Activated T-cell treated with anti-CD3 and anti-CD28 coated beads, Interleukin-2, amount 50 U/mL, for 4 hours (primary cell): Measurements from ENCODE around the gene ADIRF. TPM values are rescaled to one million over a fixed set of nuclear protein-coding genes. Genes with fewer than 3 reads are reported as not detected.
A peak's percentile ranks its signal among the peaks of the same experiment; 100 is the strongest.

ENCODE experiments used
- ATAC-seq, 2 donors: fragments of 200-7000 bp; cut with Tn5 transposase; one replicate each; pipeline ENCODE4 v1.10.0; 2021
- DNase-seq: peaks from one replicate; pipeline ENCODE4 v3.0.0-alpha.2; 2020
- H3K27me3 Mint-ChIP-seq: one replicate; pipeline ENCODE4 v1.8.0; 2021; ENCODE audit warnings: low read depth, mixed read lengths
- H3K36me3 Mint-ChIP-seq: one replicate; pipeline ENCODE4 v1.8.0; 2022; ENCODE audit warnings: mixed read lengths; ENCODE audit not compliant: insufficient read depth
- H3K4me1 Mint-ChIP-seq: one replicate; pipeline ENCODE4 v1.8.0; 2021; ENCODE audit warnings: low read depth, mixed read lengths
- H3K4me3 Mint-ChIP-seq: one replicate; pipeline ENCODE4 v1.8.0; 2021; ENCODE audit warnings: mild to moderate bottlenecking, moderate library complexity, mixed read lengths
- H3K9me3 Mint-ChIP-seq: one replicate; pipeline ENCODE4 v1.8.0; 2021; ENCODE audit warnings: mixed read lengths
- total RNA-seq, 3 donors: library from RNA; stranded (reverse); gene quantifications; one replicate each; pipeline ENCODE4 v1.2.1, GENCODE V29; 2021

Gene ADIRF
- total RNA-seq, 3 donors from 2014 or later, result 0.48 TPM; not detected in 2

GRCh38 chr10:86953747-86954680, 14.3 kb upstream of the ADIRF start:
- Mint-ChIP-seq H3K27me3 (no peaks in the 10 kb centered on the region), H3K36me3 (peaks cover 2% of the 10 kb centered on the region), H3K9me3 (peaks cover 12% of the 10 kb centered on the region), H3K4me1 (peaks cover 18% of the 10 kb centered on the region), H3K4me3 (no peak overlapping the region)
- ATAC-seq, result no peak
- DNase-seq, result no peak

DNA sequence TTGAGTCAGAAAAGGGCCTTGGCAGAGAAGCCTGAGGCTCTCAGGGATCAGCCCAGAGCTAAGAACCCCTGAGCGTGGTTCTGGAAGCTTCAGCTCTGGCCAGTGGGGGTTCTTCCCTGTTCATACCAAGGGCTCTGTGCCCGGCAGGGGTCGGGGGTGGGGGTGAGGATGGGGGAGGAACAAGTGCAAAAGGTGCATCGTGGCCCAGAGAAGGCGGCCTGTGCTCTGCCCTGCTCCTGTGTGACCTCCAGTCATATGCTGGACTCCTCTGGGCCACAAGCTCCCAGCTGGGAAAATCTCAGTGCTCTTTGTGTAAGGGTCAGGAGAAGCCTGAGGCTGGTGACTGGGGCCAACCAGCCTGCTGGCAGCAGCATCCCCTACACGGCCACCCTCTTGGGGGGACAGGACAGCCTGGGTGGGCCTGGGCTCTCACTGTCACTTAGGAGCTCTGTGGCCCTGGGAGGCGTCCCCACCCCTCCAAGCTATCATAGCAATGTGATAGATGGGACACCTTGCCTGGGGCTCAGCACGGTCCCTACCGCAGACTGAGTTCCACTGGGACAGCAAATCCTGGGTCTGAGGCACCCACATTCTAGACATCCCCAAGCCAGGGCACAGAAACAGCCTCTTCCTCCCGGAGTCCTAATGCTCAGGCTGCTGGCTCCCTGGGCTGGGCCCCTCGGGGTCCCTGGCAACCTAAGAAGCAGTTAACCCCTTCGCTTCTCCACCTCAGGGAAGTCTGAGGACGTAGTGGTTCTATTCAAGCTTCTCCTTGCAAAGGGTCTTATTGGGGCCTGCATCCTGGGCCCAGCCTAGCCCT, 13.4 kb upstream of the ADIRF start:
- H3K9me3 Mint-ChIP-seq, result peaks cover 12% of the 10 kb centered on the region
- peaks cover 11% of the 10 kb centered on the region for H3K4me1 Mint-ChIP-seq
- ATAC-seq, result no peak
- no peaks in the 10 kb centered on the region for H3K27me3 Mint-ChIP-seq
- no peak overlapping the region for H3K4me3 Mint-ChIP-seq
- DNase-seq, result no peak
- H3K36me3 Mint-ChIP-seq, result peaks cover 2% of the 10 kb centered on the region

DNA sequence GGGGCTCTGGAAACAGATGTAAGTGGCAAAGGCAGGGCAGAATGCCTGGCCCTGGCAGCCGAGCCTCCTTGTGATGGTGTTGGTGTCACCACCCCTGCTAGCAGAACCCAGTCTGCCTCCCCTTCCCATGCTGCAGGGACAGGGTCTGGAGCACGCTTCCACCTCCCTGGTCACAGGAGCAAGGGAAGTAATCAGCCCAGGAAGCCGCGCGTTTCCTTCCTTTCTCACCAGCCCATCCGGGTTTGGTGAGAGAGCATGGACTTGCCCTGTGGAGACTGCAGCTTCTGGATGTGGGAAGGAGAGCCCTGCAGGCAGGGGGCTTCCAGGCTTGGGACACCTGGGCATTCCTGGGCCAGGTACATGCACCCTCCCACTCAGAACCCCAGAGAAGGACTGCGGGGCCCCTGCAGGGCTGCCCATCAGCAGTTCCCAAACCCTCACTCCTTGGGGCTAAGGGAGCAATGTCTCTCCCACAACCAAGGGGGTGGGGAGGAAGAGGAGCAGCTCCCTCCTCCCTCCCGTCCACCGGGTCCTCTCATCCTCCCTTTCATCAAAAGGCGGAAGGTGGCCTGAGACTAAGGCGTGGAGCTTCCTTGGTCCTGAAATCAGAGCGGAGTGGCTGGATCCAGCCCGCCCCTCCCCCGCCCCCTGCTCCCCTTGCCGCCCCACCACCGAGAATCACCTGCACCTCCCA, 12.6 kb upstream of the ADIRF start:
- no peak overlapping the region for H3K4me3 Mint-ChIP-seq
- ATAC-seq (no peak), DNase-seq (no peak)
- no peaks in the 10 kb centered on the region for H3K27me3 Mint-ChIP-seq
- peaks cover 12% of the 10 kb centered on the region for H3K9me3 Mint-ChIP-seq
- H3K36me3 Mint-ChIP-seq, result peaks cover 2% of the 10 kb centered on the region
- peaks cover 9% of the 10 kb centered on the region for H3K4me1 Mint-ChIP-seq

DNA sequence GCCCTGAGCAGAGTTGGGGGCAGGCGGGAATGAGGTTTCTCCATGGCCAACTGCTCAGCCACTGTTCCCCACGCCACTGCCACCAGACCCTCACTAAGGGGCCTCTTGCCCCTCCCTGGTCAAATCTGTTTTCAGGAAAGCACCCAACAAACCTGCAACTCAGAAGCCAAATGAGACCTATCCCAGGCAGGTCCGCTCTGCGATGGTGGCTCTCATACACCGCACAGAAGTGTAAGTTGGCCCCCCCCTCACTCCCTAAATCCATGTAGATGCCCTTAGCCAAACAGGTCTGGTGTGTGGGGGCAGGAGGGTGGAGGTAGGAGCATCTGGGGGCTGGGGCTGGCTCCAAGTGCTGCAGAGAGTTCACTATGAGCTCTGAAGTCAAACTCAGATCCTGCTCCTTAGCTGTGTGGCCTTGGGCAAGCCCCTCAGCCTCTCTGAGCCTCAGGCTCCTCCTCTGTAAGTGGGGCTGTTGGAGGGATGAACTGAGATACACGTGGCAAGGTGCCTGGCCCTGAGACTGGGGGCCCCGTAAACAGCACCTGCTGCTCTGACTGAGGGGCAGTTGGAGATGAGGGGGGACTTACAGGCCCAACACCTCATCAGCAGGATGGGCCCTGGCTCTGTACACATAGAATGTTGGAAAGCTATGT, 12.0 kb upstream of the ADIRF start:
- Mint-ChIP-seq H3K4me1 (peaks cover 5% of the 10 kb centered on the region), H3K4me3 (no peak overlapping the region), H3K9me3 (peaks cover 12% of the 10 kb centered on the region), H3K27me3 (no peaks in the 10 kb centered on the region), H3K36me3 (peaks cover 2% of the 10 kb centered on the region)
- ATAC-seq (no peak), DNase-seq (no peak)

- H3K9me3 Mint-ChIP-seq, result peaks cover 9% of the 10 kb centered on the region
- DNase-seq, result no peak
- peaks cover 4% of the 10 kb centered on the region for H3K4me1 Mint-ChIP-seq
- no peaks in the 10 kb centered on the region for H3K27me3 Mint-ChIP-seq
- no peak for ATAC-seq
- H3K4me3 Mint-ChIP-seq, result no peak overlapping the region
- H3K36me3 Mint-ChIP-seq, result peaks cover 1% of the 10 kb centered on the region
Measured at GRCh38 chr10:86956848-86957448, 11.3 kb upstream of the ADIRF start.

GRCh38 chr10:86957471-86958115, 10.7 kb upstream of the ADIRF start, which contains the start of gene MMRN2:
TSS of gene MMRN2 (minus strand) at chr10:86957615. CDS start at chr10:86957541, 74 bp downstream.
- Mint-ChIP-seq H3K4me3 (no peak within 1 kb of the TSS), H3K27me3 (no peaks in the 10 kb centered on the region), H3K9me3 (peaks cover 4% of the 10 kb centered on the region), H3K4me1 (peaks cover 3% of the 10 kb centered on the region), H3K36me3 (no peaks in the 10 kb centered on the region)
- DNase-seq (no peak), ATAC-seq (no peak)

- H3K4me3 Mint-ChIP-seq, result no peak within 1 kb of the TSS
- peaks cover 3% of the 10 kb centered on the region for H3K4me1 Mint-ChIP-seq
- DNase-seq (no peak), ATAC-seq (no peak)
- no peaks in the 10 kb centered on the region for H3K9me3 Mint-ChIP-seq
- no peaks in the 10 kb centered on the region for H3K27me3 Mint-ChIP-seq
- H3K36me3 Mint-ChIP-seq, result no peaks in the 10 kb centered on the region
Measured at GRCh38 chr10:86958116-86958900, 10.0 kb upstream of the ADIRF start, which contains the start of gene SNCG. TSS of gene SNCG (plus strand) at chr10:86958599. CDS start at chr10:86958698, 99 bp downstream.

- no peaks in the 10 kb centered on the region for H3K9me3 Mint-ChIP-seq
- no peaks in the 10 kb centered on the region for H3K36me3 Mint-ChIP-seq
- no peak overlapping the region for H3K4me3 Mint-ChIP-seq
- H3K27me3 Mint-ChIP-seq, result no peaks in the 10 kb centered on the region
- peaks cover 3% of the 10 kb centered on the region for H3K4me1 Mint-ChIP-seq
- no peak for DNase-seq
- ATAC-seq, result no peak
Measured at GRCh38 chr10:86958901-86959736, 9.2 kb upstream of the ADIRF start.

DNA sequence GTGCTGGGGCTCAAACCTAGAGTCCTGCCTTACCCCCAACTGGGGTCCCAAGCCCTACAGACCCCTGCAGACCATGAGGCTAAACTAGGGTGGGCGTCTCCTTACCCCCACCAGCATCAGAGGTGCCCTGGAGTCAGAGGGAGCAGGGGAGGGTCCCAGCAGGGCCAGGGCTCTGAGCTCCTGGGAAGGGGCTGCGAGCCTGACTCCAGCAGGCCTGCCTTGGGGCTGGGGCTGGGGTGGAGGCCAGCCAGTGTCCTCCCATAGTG, 8.6 kb upstream of the ADIRF start:
- peaks cover 3% of the 10 kb centered on the region for H3K4me1 Mint-ChIP-seq
- no peak overlapping the region for H3K4me3 Mint-ChIP-seq
- H3K9me3 Mint-ChIP-seq, result no peaks in the 10 kb centered on the region
- no peak for DNase-seq
- H3K36me3 Mint-ChIP-seq, result no peaks in the 10 kb centered on the region
- ATAC-seq, result no peak
- no peaks in the 10 kb centered on the region for H3K27me3 Mint-ChIP-seq

DNA sequence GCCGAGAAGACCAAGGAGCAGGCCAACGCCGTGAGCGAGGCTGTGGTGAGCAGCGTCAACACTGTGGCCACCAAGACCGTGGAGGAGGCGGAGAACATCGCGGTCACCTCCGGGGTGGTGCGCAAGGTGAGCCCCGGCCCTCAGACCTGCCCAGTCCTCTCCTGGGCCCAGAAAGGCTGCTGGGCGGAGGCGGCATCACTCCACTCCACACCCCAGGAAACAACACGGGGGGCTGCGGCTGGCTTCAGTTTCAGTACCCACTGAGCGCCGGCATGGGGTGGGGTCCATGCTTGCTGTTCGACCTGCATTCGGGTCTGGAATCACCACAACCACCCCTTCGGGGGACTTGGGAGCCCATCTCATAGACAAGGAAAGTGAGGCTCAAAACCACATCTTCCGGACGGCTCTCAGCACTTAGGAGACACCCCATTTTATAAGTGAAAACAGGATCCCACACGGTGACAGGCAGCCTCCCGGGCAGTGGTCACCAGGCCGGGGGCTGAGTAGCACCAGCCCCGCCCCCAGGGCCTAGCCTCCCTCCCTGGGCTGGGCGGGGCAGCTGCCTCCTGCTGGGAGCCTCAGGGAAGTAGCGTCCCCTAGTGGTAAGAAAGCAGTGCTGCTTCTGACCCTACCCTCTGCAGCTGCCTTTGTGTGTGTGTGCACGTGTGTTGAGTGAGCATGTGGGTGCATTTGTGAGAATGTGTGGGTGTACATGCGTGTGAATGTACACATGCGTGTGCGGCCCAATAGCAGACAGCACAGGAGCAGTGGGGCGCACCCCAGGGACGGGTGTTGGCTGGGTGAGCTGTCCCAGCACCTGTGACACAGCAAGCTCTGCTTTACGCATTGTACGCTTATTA, 8.0 kb upstream of the ADIRF start:
- Mint-ChIP-seq H3K4me1 (peaks cover 3% of the 10 kb centered on the region), H3K27me3 (no peaks in the 10 kb centered on the region), H3K9me3 (no peaks in the 10 kb centered on the region), H3K36me3 (no peaks in the 10 kb centered on the region), H3K4me3 (no peak overlapping the region)
- DNase-seq (no peak), ATAC-seq (peak; percentile 75 to 81)

DNA sequence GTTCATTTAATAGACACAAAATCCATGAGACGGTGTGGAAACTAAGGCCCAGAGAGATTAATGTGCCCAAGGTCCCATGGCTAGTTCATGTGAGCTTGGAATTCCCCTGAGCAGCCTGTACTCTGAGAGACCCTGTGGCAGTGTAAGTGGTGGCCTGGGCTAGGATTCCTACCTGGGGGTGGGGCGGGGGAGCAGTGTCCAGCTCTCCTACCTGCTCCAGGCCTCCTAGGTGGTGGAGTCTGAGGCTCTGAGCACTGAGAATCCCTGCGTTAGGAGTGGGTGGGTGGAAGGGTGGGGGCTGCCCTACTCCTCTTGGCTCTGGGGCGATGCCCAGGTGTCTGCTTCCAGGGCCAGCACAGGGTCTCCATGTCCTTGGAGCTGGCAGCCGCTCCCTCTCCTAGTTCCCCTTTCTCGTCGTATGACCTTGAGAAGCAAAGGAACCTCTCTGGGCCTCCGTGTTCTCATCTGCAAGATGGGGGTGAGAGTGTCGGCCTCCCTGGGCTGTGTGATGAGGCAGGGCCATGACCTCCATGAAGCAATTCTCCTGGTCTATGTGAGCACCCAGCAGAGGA, 7.3 kb upstream of the ADIRF start:
- Mint-ChIP-seq H3K9me3 (no peaks in the 10 kb centered on the region), H3K4me1 (peaks cover 9% of the 10 kb centered on the region), H3K36me3 (no peaks in the 10 kb centered on the region), H3K27me3 (no peaks in the 10 kb centered on the region), H3K4me3 (no peak overlapping the region)
- ATAC-seq, result no peak
- no peak for DNase-seq
